Stimulated activated CD4-positive, alpha-beta T cell treated with anti-CD3 and anti-CD28 coated beads, Interleukin-1b, Interleukin-23, amount 100 ng/mL, for 1 hour (primary cell): ENCODE measurements around the gene XYLT1.

Experiments used
- DNase-seq, 2 donors: peaks; one replicate each; pipeline ENCODE4 v3.0.0-alpha.2; 2020; ENCODE audit warnings: low read depth in 2 of 2

XYLT1 gene

GRCh38 chr16:17372386-17372785 is 98.4 kb downstream of the XYLT1 start:
- no peak for DNase-seq

GRCh38 chr16:17371299-17371698 is 99.5 kb downstream of the XYLT1 start:
- no peak for DNase-seq

GRCh38 chr16:17370731-17371285 is 100.0 kb downstream of the XYLT1 start:
- DNase-seq, result no peak

GRCh38 chr16:17370223-17370707 is 100.5 kb downstream of the XYLT1 start:
- no peak for DNase-seq

- DNase-seq, result peak in 1 of 2 donors; percentile 39
Measured at GRCh38 chr16:17369421-17370222, 101.1 kb downstream of the XYLT1 start.

GRCh38 chr16:17368951-17369350 is 101.8 kb downstream of the XYLT1 start:
- DNase-seq, result no peak

GRCh38 chr16:17368446-17368845 is 102.3 kb downstream of the XYLT1 start:
- DNase-seq, result no peak

- DNase-seq, result no peak
Measured at GRCh38 chr16:17367923-17368322, 102.8 kb downstream of the XYLT1 start.

- no peak for DNase-seq
Measured at GRCh38 chr16:17367036-17367435, 103.7 kb downstream of the XYLT1 start.

GRCh38 chr16:17366299-17366961 is 104.3 kb downstream of the XYLT1 start:
- DNase-seq, result no peak

- DNase-seq, result no peak
Measured at GRCh38 chr16:17365591-17366298, 105.0 kb downstream of the XYLT1 start.

GRCh38 chr16:17365211-17365541 is 105.6 kb downstream of the XYLT1 start:
- DNase-seq, result no peak

GRCh38 chr16:17364319-17365210 is 106.2 kb downstream of the XYLT1 start:
- DNase-seq, result peak in 1 of 2 donors; percentile 24

- no peak for DNase-seq
Measured at GRCh38 chr16:17362946-17363345, 107.8 kb downstream of the XYLT1 start.

GRCh38 chr16:17362183-17362582 is 108.6 kb downstream of the XYLT1 start:
- no peak for DNase-seq

GRCh38 chr16:17360693-17361122 is 110.1 kb downstream of the XYLT1 start:
- no peak for DNase-seq

- DNase-seq, result no peak
Measured at GRCh38 chr16:17359788-17360390, 110.9 kb downstream of the XYLT1 start.

GRCh38 chr16:17358846-17359245 is 111.9 kb downstream of the XYLT1 start:
- DNase-seq, result no peak

- DNase-seq, result no peak
Measured at GRCh38 chr16:17358355-17358754, 112.4 kb downstream of the XYLT1 start.

GRCh38 chr16:17357307-17358062 is 113.3 kb downstream of the XYLT1 start:
- no peak for DNase-seq
